ENCODE data around the gene SLC43A1. TPM values are rescaled to one million over a fixed set of nuclear protein-coding genes. Genes with fewer than 3 reads are reported as not detected.

SLC43A1 gene
- total RNA-seq, 1 experiment from 2014 or later = 30.7 TPM

GRCh38 chr11:57434640-57435546, 80.6 kb downstream of the SLC43A1 start:
- no peaks in the 10 kb centered on the region for H3K36me3 ChIP-seq (replicated peaks; ENCODE audit: control insufficient read depth, insufficient read depth, low read length)
- no peaks in the 10 kb centered on the region; the same call in 1 of the 2 replicates for H3K27me3 ChIP-seq (ENCODE audit: control insufficient read depth, insufficient read depth, low read length)
- no peak for DNase-seq
- no peak overlapping the region for H3K4me3 ChIP-seq (ENCODE audit: insufficient read depth, low read depth, low read length)

Other genes starting within 250 kb of the SLC43A1 start
- gene TNKS1BP1, start 190.8 kb downstream of the SLC43A1 start, total RNA-seq (2014; rRNA removed; shearing (Covaris generic)) = 38.3 and 48.5 TPM in 2 replicates
- gene SSRP1, start 179.8 kb downstream of the SLC43A1 start, total RNA-seq (2014; rRNA removed; shearing (Covaris generic)) = 158 and 173 TPM in 2 replicates
- gene P2RX3, start 177.3 kb downstream of the SLC43A1 start, total RNA-seq (2014; rRNA removed; shearing (Covaris generic)) = not detected in 2 replicates
- not detected in 2 replicates for gene PRG3, start 134.6 kb downstream of the SLC43A1 start, total RNA-seq (2014; rRNA removed; shearing (Covaris generic))
- not detected in 2 replicates for gene PRG2, start 125.1 kb downstream of the SLC43A1 start, total RNA-seq (2014; rRNA removed; shearing (Covaris generic))
- 9.7 and 16.4 TPM in 2 replicates for gene SLC43A3, start 88.6 kb downstream of the SLC43A1 start, total RNA-seq (2014; rRNA removed; shearing (Covaris generic))
- gene RTN4RL2, start 55.2 kb downstream of the SLC43A1 start, total RNA-seq (2014; rRNA removed; shearing (Covaris generic)) = 3.1 and 3.4 TPM in 2 replicates
- 58.6 and 73.3 TPM in 2 replicates for gene TIMM10, start 15.1 kb upstream of the SLC43A1 start, total RNA-seq (2014; rRNA removed; shearing (Covaris generic))
- gene SMTNL1, start 21.9 kb upstream of the SLC43A1 start, total RNA-seq (2014; rRNA removed; shearing (Covaris generic)) = not detected in 2 replicates
- 9.5 and 17.6 TPM in 2 replicates for gene UBE2L6, start 52.0 kb upstream of the SLC43A1 start, total RNA-seq (2014; rRNA removed; shearing (Covaris generic))
- 30.3 and 34.6 TPM in 2 replicates for gene SERPING1, start 82.0 kb upstream of the SLC43A1 start, total RNA-seq (2014; rRNA removed; shearing (Covaris generic))
- gene YPEL4, start 134.2 kb upstream of the SLC43A1 start, total RNA-seq (2014; rRNA removed; shearing (Covaris generic)) = not detected in 2 replicates
- 26.4 and 33.4 TPM in 2 replicates for gene CLP1, start 142.1 kb upstream of the SLC43A1 start, total RNA-seq (2014; rRNA removed; shearing (Covaris generic))
- gene ZDHHC5, start 152.4 kb upstream of the SLC43A1 start, total RNA-seq (2014; rRNA removed; shearing (Covaris generic)) = 26.7 and 28.6 TPM in 2 replicates
- 17.9 and 19.1 TPM in 2 replicates for gene MED19, start 196.5 kb upstream of the SLC43A1 start, total RNA-seq (2014; rRNA removed; shearing (Covaris generic))
- 75.3 and 93.9 TPM in 2 replicates for gene TMX2, start 196.9 kb upstream of the SLC43A1 start, total RNA-seq (2014; rRNA removed; shearing (Covaris generic))
- gene SELENOH, start 225.8 kb upstream of the SLC43A1 start, total RNA-seq (2014; rRNA removed; shearing (Covaris generic)) = 200 and 246 TPM in 2 replicates
- gene BTBD18, start 236.1 kb upstream of the SLC43A1 start, total RNA-seq (2014; rRNA removed; shearing (Covaris generic)) = not detected in 2 replicates
- 108 and 118 TPM in 2 replicates for gene CTNND1, start 246.1 kb upstream of the SLC43A1 start, total RNA-seq (2014; rRNA removed; shearing (Covaris generic))

Data from H7 (cell line).